ENCODE data around the gene EXD2. TPM values are rescaled to one million over a fixed set of nuclear protein-coding genes. Genes with fewer than 3 reads are reported as not detected.
"Not testable (repeated sequence)": the region's sequence is repeated elsewhere in the genome, so short reads cannot be mapped to it uniquely, and the experiment has no call there.

The EXD2 gene
- total RNA-seq, 1 donor from 2014 or later: 27.9 TPM

DNA sequence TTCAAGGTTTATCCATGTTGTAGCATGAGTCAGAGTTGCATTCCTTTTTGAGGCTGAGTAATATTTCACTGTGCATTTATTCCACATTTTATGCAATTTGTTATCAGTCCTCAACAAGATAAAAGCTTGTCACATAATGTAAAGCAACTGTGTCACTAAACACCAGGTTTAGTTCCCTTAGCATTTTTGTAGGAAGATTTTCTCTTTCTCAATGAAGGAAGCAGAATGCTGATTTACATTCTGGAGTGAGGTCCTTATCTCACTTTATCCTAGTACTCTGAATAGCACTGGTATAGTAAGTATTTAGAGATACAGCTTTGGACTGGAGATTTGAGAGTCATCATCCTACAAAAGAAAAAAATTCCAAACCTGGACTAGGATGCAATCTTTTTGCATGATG, 9.8 kb upstream of the EXD2 start:
- DNase-seq (ENCODE audit: low read depth): no peak
- TF ChIP-seq, protein P1, sequence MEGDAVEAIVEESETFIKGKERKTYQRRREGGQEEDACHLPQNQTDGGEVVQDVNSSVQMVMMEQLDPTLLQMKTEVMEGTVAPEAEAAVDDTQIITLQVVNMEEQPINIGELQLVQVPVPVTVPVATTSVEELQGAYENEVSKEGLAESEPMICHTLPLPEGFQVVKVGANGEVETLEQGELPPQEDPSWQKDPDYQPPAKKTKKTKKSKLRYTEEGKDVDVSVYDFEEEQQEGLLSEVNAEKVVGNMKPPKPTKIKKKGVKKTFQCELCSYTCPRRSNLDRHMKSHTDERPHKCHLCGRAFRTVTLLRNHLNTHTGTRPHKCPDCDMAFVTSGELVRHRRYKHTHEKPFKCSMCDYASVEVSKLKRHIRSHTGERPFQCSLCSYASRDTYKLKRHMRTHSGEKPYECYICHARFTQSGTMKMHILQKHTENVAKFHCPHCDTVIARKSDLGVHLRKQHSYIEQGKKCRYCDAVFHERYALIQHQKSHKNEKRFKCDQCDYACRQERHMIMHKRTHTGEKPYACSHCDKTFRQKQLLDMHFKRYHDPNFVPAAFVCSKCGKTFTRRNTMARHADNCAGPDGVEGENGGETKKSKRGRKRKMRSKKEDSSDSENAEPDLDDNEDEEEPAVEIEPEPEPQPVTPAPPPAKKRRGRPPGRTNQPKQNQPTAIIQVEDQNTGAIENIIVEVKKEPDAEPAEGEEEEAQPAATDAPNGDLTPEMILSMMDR (IDR thresholded peaks at IDR 0.05; ENCODE audit: insufficient read depth, low read length, poor library complexity, severe bottlenecking): no peak
- Histone ChIP-seq H3K36me3 (ENCODE audit: control insufficient read depth, insufficient read depth, low read length) (no peaks in the 10 kb centered on the region), H3K4me3 (ENCODE audit: low read depth, low read length) (no peak overlapping the region), H3K27me3 (ENCODE audit: control insufficient read depth, insufficient read depth, low read length) (no peaks in the 10 kb centered on the region)

- not testable (repeated sequence) for H3K36me3 ChIP-seq (ENCODE audit: control insufficient read depth, insufficient read depth, low read length); DNase-seq (ENCODE audit: low read depth); H3K27me3 ChIP-seq (ENCODE audit: control insufficient read depth, insufficient read depth, low read length); H3K4me3 ChIP-seq (ENCODE audit: low read depth, low read length)
These were observed 8.7 kb upstream of the EXD2 start for GRCh38 chr14:69182580-69182979.

DNA sequence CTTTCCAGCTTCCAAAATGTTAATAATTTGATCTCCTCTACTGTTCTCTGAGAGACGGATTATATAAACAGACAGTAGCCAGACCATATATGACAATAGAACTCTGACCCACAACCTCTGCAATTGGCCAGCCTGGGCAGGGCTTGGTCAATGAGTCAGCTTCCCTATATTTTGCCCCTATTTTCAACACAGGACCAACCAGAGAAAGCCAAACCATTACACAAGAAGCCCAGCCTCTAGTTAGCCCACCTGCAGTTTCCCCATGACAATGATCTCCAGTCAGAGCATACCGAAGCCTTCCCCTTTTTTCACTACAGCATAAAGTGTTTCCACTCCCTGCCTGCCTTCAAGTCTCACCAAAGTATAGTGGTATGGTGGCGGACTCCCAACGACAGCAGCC, 7.6 kb upstream of the EXD2 start:
- Histone ChIP-seq H3K4me3 (ENCODE audit: low read depth, low read length) (no peak overlapping the region), H3K27me3 (ENCODE audit: control insufficient read depth, insufficient read depth, low read length) (no peaks in the 10 kb centered on the region), H3K36me3 (ENCODE audit: control insufficient read depth, insufficient read depth, low read length) (no peaks in the 10 kb centered on the region)
- DNase-seq (ENCODE audit: low read depth): no peak
- TF ChIP-seq, protein P1 (IDR thresholded peaks at IDR 0.05; ENCODE audit: insufficient read depth, low read length, poor library complexity, severe bottlenecking): no peak

- TF ChIP-seq, protein P1 (IDR thresholded peaks at IDR 0.05; ENCODE audit: insufficient read depth, low read length, poor library complexity, severe bottlenecking): no peak
- H3K4me3 ChIP-seq (ENCODE audit: low read depth, low read length): no peak overlapping the region
These were observed 1.1 kb upstream of the EXD2 start for GRCh38 chr14:69190191-69190590.

GRCh38 chr14:69193721-69194120, 2.4 kb downstream of the EXD2 start:
- no peak for DNase-seq (ENCODE audit: low read depth)
- Histone ChIP-seq H3K4me3 (ENCODE audit: low read depth, low read length) (no peak overlapping the region), H3K27me3 (ENCODE audit: control insufficient read depth, insufficient read depth, low read length) (no peaks in the 10 kb centered on the region), H3K36me3 (ENCODE audit: control insufficient read depth, insufficient read depth, low read length) (no peaks in the 10 kb centered on the region)
- TF ChIP-seq, protein P1 (IDR thresholded peaks at IDR 0.05; ENCODE audit: insufficient read depth, low read length, poor library complexity, severe bottlenecking): no peak

More at GRCh38 chr14:69190191-69190590, 1.1 kb upstream of the EXD2 start:
- no peaks in the 10 kb centered on the region for H3K36me3 ChIP-seq (ENCODE audit: control insufficient read depth, insufficient read depth, low read length)
- no peaks in the 10 kb centered on the region for H3K27me3 ChIP-seq (ENCODE audit: control insufficient read depth, insufficient read depth, low read length)
- no peak for DNase-seq (ENCODE audit: low read depth)

GRCh38 chr14:69199786-69200185, 8.5 kb downstream of the EXD2 start:
- Histone ChIP-seq H3K4me3 (ENCODE audit: low read depth, low read length) (no peak overlapping the region), H3K27me3 (ENCODE audit: control insufficient read depth, insufficient read depth, low read length) (no peaks in the 10 kb centered on the region), H3K36me3 (ENCODE audit: control insufficient read depth, insufficient read depth, low read length) (no peaks in the 10 kb centered on the region)
- TF ChIP-seq, protein P1 (IDR thresholded peaks at IDR 0.05; ENCODE audit: insufficient read depth, low read length, poor library complexity, severe bottlenecking): no peak
- DNase-seq (ENCODE audit: low read depth): no peak

All from kidney epithelial cell (primary cell).